ENCODE data around the gene THOC5. TPM values are rescaled to one million over a fixed set of nuclear protein-coding genes. Genes with fewer than 3 reads are reported as not detected.
A peak's percentile ranks its signal among the peaks of the same experiment; 100 is the strongest.
"Not testable (repeated sequence)": the region's sequence is repeated elsewhere in the genome, so short reads cannot be mapped to it uniquely, and the experiment has no call there.

Gene THOC5
- total and polyA plus RNA-seq, 7 donors, result 33.8 to 56.0 (median 45.8) TPM

GRCh38 chr22:29593923-29594322 lies 40.4 kb upstream of the THOC5 start:
- no peak overlapping the region for H3K27ac ChIP-seq
- ATAC-seq, result no peak
- no peaks in the 10 kb centered on the region for H3K9me3 ChIP-seq
- no peaks in the 10 kb centered on the region for H3K4me1 ChIP-seq
- TF ChIP-seq, protein P1, sequence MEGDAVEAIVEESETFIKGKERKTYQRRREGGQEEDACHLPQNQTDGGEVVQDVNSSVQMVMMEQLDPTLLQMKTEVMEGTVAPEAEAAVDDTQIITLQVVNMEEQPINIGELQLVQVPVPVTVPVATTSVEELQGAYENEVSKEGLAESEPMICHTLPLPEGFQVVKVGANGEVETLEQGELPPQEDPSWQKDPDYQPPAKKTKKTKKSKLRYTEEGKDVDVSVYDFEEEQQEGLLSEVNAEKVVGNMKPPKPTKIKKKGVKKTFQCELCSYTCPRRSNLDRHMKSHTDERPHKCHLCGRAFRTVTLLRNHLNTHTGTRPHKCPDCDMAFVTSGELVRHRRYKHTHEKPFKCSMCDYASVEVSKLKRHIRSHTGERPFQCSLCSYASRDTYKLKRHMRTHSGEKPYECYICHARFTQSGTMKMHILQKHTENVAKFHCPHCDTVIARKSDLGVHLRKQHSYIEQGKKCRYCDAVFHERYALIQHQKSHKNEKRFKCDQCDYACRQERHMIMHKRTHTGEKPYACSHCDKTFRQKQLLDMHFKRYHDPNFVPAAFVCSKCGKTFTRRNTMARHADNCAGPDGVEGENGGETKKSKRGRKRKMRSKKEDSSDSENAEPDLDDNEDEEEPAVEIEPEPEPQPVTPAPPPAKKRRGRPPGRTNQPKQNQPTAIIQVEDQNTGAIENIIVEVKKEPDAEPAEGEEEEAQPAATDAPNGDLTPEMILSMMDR (IDR thresholded peaks at IDR 0.05), result no peak
- H3K4me3 ChIP-seq, result no peak overlapping the region
- no peak for DNase-seq
- H3K27me3 ChIP-seq (ENCODE audit: insufficient read depth in 3 of 3, low read length in 2 of 3), result no peaks in the 10 kb centered on the region
- 60 to 77% (median 70%) methylated on average over 4 of the region's 4 CpGs for WGBS, 3 donors
- intact Hi-C loops (cut with DNase I), result no loop called here
- H3K36me3 ChIP-seq (ENCODE audit: insufficient read depth in 1 of 2, low read depth in 1 of 2), result no peaks in the 10 kb centered on the region

DNA sequence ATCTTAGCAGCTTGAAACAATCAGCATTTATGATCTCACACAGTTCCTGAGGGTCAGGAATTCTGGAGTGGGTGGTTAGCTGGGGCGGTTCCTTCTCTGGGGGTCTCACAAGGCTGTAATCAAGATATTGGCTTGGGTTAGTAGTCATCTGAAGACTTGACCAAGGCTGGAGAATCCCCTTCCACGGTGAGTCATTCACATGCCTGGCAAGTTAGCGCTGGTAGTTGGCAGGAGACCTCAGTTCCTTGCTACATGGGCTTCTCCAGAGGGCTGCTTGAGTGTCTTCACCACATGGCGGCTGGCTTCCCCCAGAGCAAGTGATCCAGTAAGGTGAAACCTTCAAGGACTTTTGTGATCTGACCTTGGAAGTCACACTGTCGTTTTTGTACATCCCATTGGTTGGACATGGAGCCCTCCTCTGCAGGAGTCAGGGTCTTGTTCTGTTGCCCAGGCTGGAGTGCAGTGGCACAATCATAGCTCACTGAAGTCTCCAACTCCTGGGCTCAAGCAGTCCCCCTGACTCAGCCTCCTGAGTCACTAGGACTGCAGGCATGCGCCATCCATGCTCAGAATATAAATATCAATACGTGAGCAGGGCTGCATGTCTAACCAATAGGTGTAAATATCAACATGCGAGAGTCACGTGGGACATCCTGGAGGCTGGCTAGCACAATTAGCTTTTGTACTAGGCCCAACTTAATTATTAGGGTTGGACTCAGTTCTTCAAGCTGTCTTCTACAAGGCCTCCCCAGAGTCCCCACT lies 34.6 kb upstream of the THOC5 start:
- 68 to 77% (median 70%) methylated on average over 9 of the region's 9 CpGs for WGBS, 3 donors

GRCh38 chr22:29586193-29586705 lies 32.7 kb upstream of the THOC5 start:
- H3K27ac ChIP-seq; H3K27me3 ChIP-seq (ENCODE audit: insufficient read depth in 3 of 3, low read length in 2 of 3); DNase-seq; H3K9me3 ChIP-seq; H3K4me1 ChIP-seq; ATAC-seq; H3K4me3 ChIP-seq; intact Hi-C loops (cut with DNase I); H3K36me3 ChIP-seq (ENCODE audit: insufficient read depth in 1 of 2, low read depth in 1 of 2): not testable (repeated sequence)
- WGBS, 3 donors, result 87 to 93% (median 90%) methylated on average over 4 of the region's 4 CpGs

More for the DNA sequence above, 34.6 kb upstream of the THOC5 start:
- peak in 3 of 4 donors; percentile 48 to 69 (median 53) for ATAC-seq
- Histone ChIP-seq H3K4me3 (no peak overlapping the region), H3K9me3 (no peaks in the 10 kb centered on the region), H3K36me3 (ENCODE audit: insufficient read depth in 1 of 2, low read depth in 1 of 2) (no peaks in the 10 kb centered on the region), H3K4me1 (no peaks in the 10 kb centered on the region), H3K27me3 (ENCODE audit: insufficient read depth in 3 of 3, low read length in 2 of 3) (no peaks in the 10 kb centered on the region), H3K27ac (no peak overlapping the region)
- DNase-seq, result no peak
- intact Hi-C loops (cut with DNase I), result no loop called here
- TF ChIP-seq, protein P1 (IDR thresholded peaks at IDR 0.05), result no peak

DNA sequence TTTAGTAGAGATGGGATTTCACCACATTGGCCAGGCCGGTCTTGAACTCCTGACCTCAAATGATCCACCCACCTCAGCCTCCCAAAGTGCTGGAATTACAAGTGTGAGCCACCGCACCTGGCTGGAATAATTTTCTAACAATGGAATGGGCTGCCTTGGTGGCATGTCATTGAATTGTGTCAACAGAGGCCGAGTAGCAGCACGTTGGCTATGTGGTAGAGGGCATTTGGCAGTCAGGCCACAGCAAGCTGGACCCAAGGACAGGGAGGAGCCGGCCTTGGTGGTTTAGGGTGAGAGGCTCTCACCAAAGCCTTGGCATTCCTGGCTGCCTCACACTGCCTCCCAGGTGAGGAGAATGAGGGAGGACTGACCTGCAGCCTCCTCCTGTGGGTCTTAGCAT lies 31.4 kb upstream of the THOC5 start:
- 83 to 92% (median 86%) methylated on average over 5 of the region's 5 CpGs for WGBS, 3 donors

DNA sequence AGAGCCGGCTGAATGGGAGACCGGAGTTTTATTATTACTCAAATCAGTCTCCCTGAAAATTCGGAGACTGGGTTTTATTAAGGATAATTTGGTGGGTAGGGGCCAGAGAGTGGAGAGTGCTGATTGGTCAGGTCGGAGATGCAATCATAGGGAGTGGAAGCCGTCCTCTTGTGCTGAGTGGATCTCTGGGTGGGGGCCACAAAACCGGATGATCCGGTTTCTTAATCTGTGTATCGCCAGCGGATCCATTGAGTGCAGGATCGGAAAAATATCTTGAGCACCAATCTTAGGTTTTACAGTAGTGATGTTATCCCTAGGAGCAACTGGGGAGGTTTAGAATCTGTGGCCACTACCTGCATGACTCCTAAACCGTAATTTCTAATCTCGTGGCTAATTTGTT lies 28.2 kb upstream of the THOC5 start:
- intact Hi-C loops (cut with DNase I), result no loop called here
- Histone ChIP-seq H3K27ac (no peak overlapping the region), H3K9me3 (no peaks in the 10 kb centered on the region), H3K4me3 (no peak overlapping the region), H3K36me3 (ENCODE audit: insufficient read depth in 1 of 2, low read depth in 1 of 2) (no peaks in the 10 kb centered on the region), H3K27me3 (ENCODE audit: insufficient read depth in 3 of 3, low read length in 2 of 3) (no peaks in the 10 kb centered on the region), H3K4me1 (no peaks in the 10 kb centered on the region)
- ATAC-seq (no peak), DNase-seq (no peak)
- 82 to 90% (median 88%) methylated on average over 12 of the region's 12 CpGs for WGBS, 3 donors
- TF ChIP-seq, protein P1 (IDR thresholded peaks at IDR 0.05), result no peak

More for the DNA sequence above, 31.4 kb upstream of the THOC5 start:
- TF ChIP-seq, protein P1 (IDR thresholded peaks at IDR 0.05), result no peak
- no peaks in the 10 kb centered on the region for H3K9me3 ChIP-seq
- DNase-seq, result no peak
- H3K4me1 ChIP-seq, result no peaks in the 10 kb centered on the region
- ATAC-seq, result no peak
- no peaks in the 10 kb centered on the region for H3K27me3 ChIP-seq (ENCODE audit: insufficient read depth in 3 of 3, low read length in 2 of 3)
- no peak overlapping the region for H3K27ac ChIP-seq
- no peak overlapping the region for H3K4me3 ChIP-seq
- intact Hi-C loops (cut with DNase I), result no loop called here
- H3K36me3 ChIP-seq (ENCODE audit: insufficient read depth in 1 of 2, low read depth in 1 of 2), result no peaks in the 10 kb centered on the region
